ENCODE measurements around the gene STK32B.
"Not testable (repeated sequence)": the region's sequence is repeated elsewhere in the genome, so short reads cannot be mapped to it uniquely, and the experiment has no call there.

STK32B gene

GRCh38 chr4:5247735-5248134 is 196.5 kb downstream of the STK32B start:
- no peak for DNase-seq (ENCODE audit: extremely low read depth, low read depth)
- H3K4me3 ChIP-seq (replicated peaks; ENCODE audit: low read depth, low read length) = no peak overlapping the region
- TF ChIP-seq, protein P1, sequence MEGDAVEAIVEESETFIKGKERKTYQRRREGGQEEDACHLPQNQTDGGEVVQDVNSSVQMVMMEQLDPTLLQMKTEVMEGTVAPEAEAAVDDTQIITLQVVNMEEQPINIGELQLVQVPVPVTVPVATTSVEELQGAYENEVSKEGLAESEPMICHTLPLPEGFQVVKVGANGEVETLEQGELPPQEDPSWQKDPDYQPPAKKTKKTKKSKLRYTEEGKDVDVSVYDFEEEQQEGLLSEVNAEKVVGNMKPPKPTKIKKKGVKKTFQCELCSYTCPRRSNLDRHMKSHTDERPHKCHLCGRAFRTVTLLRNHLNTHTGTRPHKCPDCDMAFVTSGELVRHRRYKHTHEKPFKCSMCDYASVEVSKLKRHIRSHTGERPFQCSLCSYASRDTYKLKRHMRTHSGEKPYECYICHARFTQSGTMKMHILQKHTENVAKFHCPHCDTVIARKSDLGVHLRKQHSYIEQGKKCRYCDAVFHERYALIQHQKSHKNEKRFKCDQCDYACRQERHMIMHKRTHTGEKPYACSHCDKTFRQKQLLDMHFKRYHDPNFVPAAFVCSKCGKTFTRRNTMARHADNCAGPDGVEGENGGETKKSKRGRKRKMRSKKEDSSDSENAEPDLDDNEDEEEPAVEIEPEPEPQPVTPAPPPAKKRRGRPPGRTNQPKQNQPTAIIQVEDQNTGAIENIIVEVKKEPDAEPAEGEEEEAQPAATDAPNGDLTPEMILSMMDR (IDR thresholded peaks at IDR 0.05; ENCODE audit: low read depth, low read length, missing control alignments) = no peak

DNA sequence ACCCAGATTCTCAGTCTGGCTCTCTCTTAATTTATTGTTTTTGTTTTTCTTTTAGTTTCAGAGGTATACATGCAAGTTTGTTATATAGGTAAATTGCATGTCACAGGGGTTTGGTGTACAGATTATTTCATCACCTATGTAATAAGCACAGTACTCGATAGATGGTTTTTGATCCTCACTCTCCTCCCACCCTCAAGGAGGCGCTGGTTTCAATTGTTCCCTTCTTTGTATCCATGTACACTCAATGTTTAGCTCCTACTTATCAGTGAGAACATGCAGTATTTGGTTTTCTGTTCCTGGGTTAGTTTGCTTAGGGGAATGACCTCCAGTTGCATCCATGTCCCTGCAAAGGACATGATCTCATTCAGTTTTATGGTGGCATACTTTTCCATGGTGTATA is 198.4 kb downstream of the STK32B start:
- no peak for DNase-seq (ENCODE audit: extremely low read depth, low read depth)
- TF ChIP-seq, protein P1 (IDR thresholded peaks at IDR 0.05; ENCODE audit: low read depth, low read length, missing control alignments) = no peak
- no peak overlapping the region for H3K4me3 ChIP-seq (replicated peaks; ENCODE audit: low read depth, low read length)

- H3K4me3 ChIP-seq (replicated peaks; ENCODE audit: low read depth, low read length); DNase-seq (ENCODE audit: extremely low read depth, low read depth): not testable (repeated sequence)
Measured at GRCh38 chr4:5250536-5250935, 199.3 kb downstream of the STK32B start.

DNA sequence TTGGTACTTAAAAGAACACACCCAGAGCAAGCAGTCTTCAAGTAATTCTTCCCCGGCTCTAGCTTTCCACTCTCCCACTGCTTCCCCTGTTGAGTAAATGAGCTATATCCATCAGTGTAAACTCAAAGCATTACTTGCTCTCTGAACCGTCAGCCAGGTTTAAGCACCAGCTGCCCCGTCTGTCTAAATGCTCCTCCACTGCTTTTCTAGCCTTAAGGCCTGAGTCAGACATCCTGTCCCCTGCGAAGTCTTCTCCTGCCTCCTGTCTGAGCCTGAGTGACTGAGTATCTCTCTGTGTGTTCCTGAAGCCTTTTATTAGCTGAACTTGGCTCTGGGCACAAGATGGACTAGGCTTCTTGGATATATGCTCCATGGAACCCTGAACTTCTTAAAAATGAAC is 205.1 kb downstream of the STK32B start:
- TF ChIP-seq, protein P1 (IDR thresholded peaks at IDR 0.05; ENCODE audit: low read depth, low read length, missing control alignments) = no peak
- no peak overlapping the region for H3K4me3 ChIP-seq (replicated peaks; ENCODE audit: low read depth, low read length)
- DNase-seq (ENCODE audit: extremely low read depth, low read depth) = no peak

- no peak for DNase-seq (ENCODE audit: extremely low read depth, low read depth)
- TF ChIP-seq, protein P1 (IDR thresholded peaks at IDR 0.05; ENCODE audit: low read depth, low read length, missing control alignments) = no peak
- no peak overlapping the region for H3K4me3 ChIP-seq (replicated peaks; ENCODE audit: low read depth, low read length)
Measured at GRCh38 chr4:5257086-5257485, 205.8 kb downstream of the STK32B start.

- no peak for DNase-seq (ENCODE audit: extremely low read depth, low read depth)
- TF ChIP-seq, protein P1 (IDR thresholded peaks at IDR 0.05; ENCODE audit: low read depth, low read length, missing control alignments) = no peak
- no peak overlapping the region for H3K4me3 ChIP-seq (replicated peaks; ENCODE audit: low read depth, low read length)
Measured at GRCh38 chr4:5259471-5259870, 208.2 kb downstream of the STK32B start.

- H3K4me3 ChIP-seq (replicated peaks; ENCODE audit: low read depth, low read length) = no peak overlapping the region
- TF ChIP-seq, protein P1 (IDR thresholded peaks at IDR 0.05; ENCODE audit: low read depth, low read length, missing control alignments) = no peak
- DNase-seq (ENCODE audit: extremely low read depth, low read depth) = no peak
Measured at GRCh38 chr4:5260121-5260520, 208.8 kb downstream of the STK32B start.
